Body of pancreas (tissue), 4 donors: ENCODE data around the gene KIAA1328. TPM values are rescaled to one million over a fixed set of nuclear protein-coding genes. Genes with fewer than 3 reads are reported as not detected.

Experiments
- ATAC-seq: fragments of 150-250 bp; one replicate; pipeline ENCODE4 v1.9.1; 2016
- DNase-seq, 4 donors: peaks; one replicate each; pipeline ENCODE4 v3.0.0-alpha.2; 2019
- H3K27ac ChIP-seq, 4 donors: fragments of 200-600 bp; sonication (generic); 1 replicate in 3 of 4; 2 replicates in 1 of 4; pipeline versions ENCODE4 v1.5.1 to v1.6.1; 2016 to 2019; ENCODE audit warnings: mild to moderate bottlenecking in 1 of 4, mixed read lengths in 1 of 4, moderate library complexity in 1 of 4
- H3K27me3 ChIP-seq, 2 donors: fragments of 200-600 bp; sonication (generic); one replicate each; pipeline ENCODE4 v1.6.0; 2016; ENCODE audit warnings: mild to moderate bottlenecking in 1 of 2
- H3K36me3 ChIP-seq, 2 donors: fragments of 200-600 bp; sonication (generic); replicated peaks in 1 of 2; 2 replicates each; pipeline ENCODE4 v1.5.1; 2016; ENCODE audit warnings: low read depth in 2 of 2; ENCODE audit not compliant: insufficient read depth in 1 of 2
- H3K4me1 ChIP-seq: fragments of 200-600 bp; sonication (generic); one replicate; pipeline ENCODE4 v1.6.0; 2016
- H3K4me3 ChIP-seq, 2 donors: fragments of 200-600 bp; sonication (generic); 1 replicate in 1 of 2; 2 replicates in 1 of 2; pipeline ENCODE4 v1.5.1; 2016 to 2019
- H3K9me3 ChIP-seq, 3 donors: fragments of 200-600 bp; sonication (generic); 1 replicate in 2 of 3; 2 replicates in 1 of 3; pipeline ENCODE4 v1.5.1; 2016
- CTCF ChIP-seq, 7 experiments: fragments of 450-650 bp in 4 of 7; fragments of 200-600 bp in 3 of 7; sonication (generic) in 3 of 7; IDR thresholded peaks; one replicate each; pipeline ENCODE4 v1.5.1; 2016 to 2019; ENCODE audit warnings: antibody characterized with exemption in 7 of 7
- POLR2A ChIP-seq, 3 donors: fragments of 450-650 bp; IDR thresholded peaks; one replicate each; pipeline ENCODE4 v1.6.1; 2016; ENCODE audit warnings: antibody characterized with exemption in 3 of 3, mild to moderate bottlenecking in 2 of 3
- WGBS, 2 donors: methylation state at CpG; one replicate each; pipeline ENCODE4 v1.1.5; 2017; 5-methylcytosine and 5-hydroxymethylcytosine counted together
- intact Hi-C: fragments of 100-400 bp; cut with DNase I; formaldehyde crosslinking; loops from one replicate; pipeline ENCODE4 v1.15.1; 2023
- total RNA-seq, 2 donors: library from RNA; depleted of rRNA; stranded (reverse); fragments of >200 nt; gene quantifications; one replicate each; pipeline ENCODE4 v1.1.0, GENCODE V29; 2016

The KIAA1328 gene
- total RNA-seq, 2 donors from 2014 or later: 10.9 to 21.8 TPM

GRCh38 chr18:37258131-37258530, 429.2 kb downstream of the KIAA1328 start:
- H3K9me3 ChIP-seq: no peaks in the 10 kb centered on the region
- H3K27me3 ChIP-seq: no peaks in the 10 kb centered on the region
- H3K36me3 ChIP-seq: no peaks in the 10 kb centered on the region
- no peak overlapping the region for H3K27ac ChIP-seq
- H3K4me3 ChIP-seq: no peak overlapping the region
- intact Hi-C loops: no loop called here
- peaks cover 10% of the 10 kb centered on the region for H3K4me1 ChIP-seq
- no peak for DNase-seq
- ATAC-seq: no peak
- 45 to 46% methylated on average over 8 to 9 of the region's 9 CpGs for WGBS, 2 donors
- TF ChIP-seq CTCF (IDR thresholded peaks at IDR 0.05) (no peak), POLR2A (IDR thresholded peaks at IDR 0.05) (no peak)

GRCh38 chr18:37258819-37259218, 429.9 kb downstream of the KIAA1328 start:
- H3K36me3 ChIP-seq: no peaks in the 10 kb centered on the region
- no peaks in the 10 kb centered on the region for H3K27me3 ChIP-seq
- ATAC-seq (no peak), DNase-seq (no peak)
- no peak overlapping the region for H3K27ac ChIP-seq
- no peak overlapping the region for H3K4me3 ChIP-seq
- H3K4me1 ChIP-seq: peaks cover 4% of the 10 kb centered on the region
- no peaks in the 10 kb centered on the region for H3K9me3 ChIP-seq
- TF ChIP-seq CTCF (IDR thresholded peaks at IDR 0.05): no peak
- TF ChIP-seq POLR2A (IDR thresholded peaks at IDR 0.05): no peak
- intact Hi-C loops: no loop called here
- 49 to 50% methylated on average over 11 of the region's 11 CpGs for WGBS, 2 donors

- Histone ChIP-seq H3K27ac (no peak overlapping the region), H3K36me3 (no peaks in the 10 kb centered on the region), H3K4me1 (no peaks in the 10 kb centered on the region)
Observed at GRCh38 chr18:37259711-37260110, 430.8 kb downstream of the KIAA1328 start.

GRCh38 chr18:37260367-37261093, 431.6 kb downstream of the KIAA1328 start:
- Histone ChIP-seq H3K4me1 (no peaks in the 10 kb centered on the region), H3K27me3 (no peaks in the 10 kb centered on the region), H3K9me3 (no peaks in the 10 kb centered on the region), H3K27ac (no peak overlapping the region), H3K36me3 (no peaks in the 10 kb centered on the region), H3K4me3 (no peak overlapping the region)
- TF ChIP-seq POLR2A (IDR thresholded peaks at IDR 0.05) (no peak), CTCF (IDR thresholded peaks at IDR 0.05) (no peak)
- ATAC-seq (no peak), DNase-seq (no peak)
- 71 to 76% methylated on average over 10 of the region's 10 CpGs for WGBS, 2 donors
- intact Hi-C loops: no loop called here

More at GRCh38 chr18:37259711-37260110, 430.8 kb downstream of the KIAA1328 start:
- Histone ChIP-seq H3K9me3 (no peaks in the 10 kb centered on the region), H3K4me3 (no peak overlapping the region), H3K27me3 (no peaks in the 10 kb centered on the region)
- no peak for DNase-seq
- TF ChIP-seq POLR2A (IDR thresholded peaks at IDR 0.05) (no peak), CTCF (IDR thresholded peaks at IDR 0.05) (no peak)
- WGBS, 2 donors: 70 to 80% methylated on average over 4 to 5 of the region's 5 CpGs
- no peak for ATAC-seq
- intact Hi-C loops: no loop called here
